HEK293T (cell line): ENCODE measurements around the gene AQP1.

Experiments
- CTCF ChIA-PET: fragments of 350-600 bp; formaldehyde crosslinking; extraction: SDS; loops from one replicate; lab custom pipeline; 2021; ENCODE audit warnings: antibody characterized with exemption, inconsistent platforms; lab: Yijun Ruan, JAX
- POLR2A ChIA-PET: fragments of 350-600 bp; formaldehyde crosslinking; extraction: SDS; loops from one replicate; lab custom pipeline; 2020; ENCODE audit warnings: antibody characterized with exemption, inconsistent platforms; lab: Yijun Ruan, JAX
- DNase-seq: peaks from one replicate; pipeline ENCODE4 v3.0.0; 2012; ENCODE audit warnings: mixed read lengths; ENCODE audit errors: extremely low spot score
- ARNT ChIP-seq: fragments of 450-650 bp; IDR thresholded peaks from 2 replicates; pipeline ENCODE4 v1.6.1; 2017; ENCODE audit warnings: mild to moderate bottlenecking
- BHLHE40 ChIP-seq: fragments of 450-650 bp; IDR thresholded peaks from 2 replicates; pipeline ENCODE4 v1.6.1; 2016; ENCODE audit warnings: mild to moderate bottlenecking, moderate library complexity, borderline replicate concordance
- CTBP1 ChIP-seq: fragments of 450-650 bp; IDR thresholded peaks from 2 replicates; pipeline ENCODE4 v1.6.1; 2016; ENCODE audit warnings: borderline replicate concordance
- ELF4 ChIP-seq: fragments of 450-650 bp; IDR thresholded peaks from 2 replicates; pipeline ENCODE4 v1.6.1; 2017; ENCODE audit warnings: antibody characterized with exemption
- FOXA1 ChIP-seq: fragments of 450-650 bp; IDR thresholded peaks from 2 replicates; pipeline ENCODE4 v1.6.1; 2016; ENCODE audit warnings: mild to moderate bottlenecking
- FOXK2 ChIP-seq: fragments of 450-650 bp; IDR thresholded peaks from 2 replicates; pipeline ENCODE4 v1.6.1; 2016; ENCODE audit warnings: mild to moderate bottlenecking
- FOXM1 ChIP-seq: fragments of 450-650 bp; IDR thresholded peaks from 2 replicates; pipeline ENCODE4 v1.6.1; 2017; ENCODE audit warnings: mild to moderate bottlenecking, borderline replicate concordance
- HDGF ChIP-seq: fragments of 450-650 bp; IDR thresholded peaks from 2 replicates; pipeline ENCODE4 v1.6.1; 2017; ENCODE audit warnings: antibody characterized with exemption, borderline replicate concordance
- L3MBTL2 ChIP-seq: fragments of 450-650 bp; conservative IDR thresholded peaks from 2 replicates; pipeline ENCODE4 v1.6.1; 2016; ENCODE audit warnings: mild to moderate bottlenecking
- LEF1 ChIP-seq: fragments of 450-650 bp; IDR thresholded peaks from 2 replicates; pipeline ENCODE4 v1.6.1; 2017; ENCODE audit warnings: mild to moderate bottlenecking, borderline replicate concordance
- NFRKB ChIP-seq: fragments of 450-650 bp; IDR thresholded peaks from 2 replicates; pipeline ENCODE4 v1.6.1; 2016; ENCODE audit warnings: mild to moderate bottlenecking, moderate library complexity
- SP1 ChIP-seq: fragments of 450-650 bp; IDR thresholded peaks from 2 replicates; pipeline ENCODE4 v1.6.1; 2017
- SUZ12 ChIP-seq: fragments of 450-650 bp; IDR thresholded peaks from 2 replicates; pipeline ENCODE4 v1.6.1; 2016; ENCODE audit warnings: mild to moderate bottlenecking
- TARDBP ChIP-seq: fragments of 450-650 bp; IDR thresholded peaks from 2 replicates; pipeline ENCODE4 v1.6.1; 2016
- ZNF384 ChIP-seq: fragments of 450-650 bp; IDR thresholded peaks from 2 replicates; pipeline ENCODE4 v1.6.1; 2016
- TF ChIP-seq, protein P1 (sequence below): fragments of 450-650 bp; IDR thresholded peaks from 2 replicates; pipeline ENCODE4 v1.6.1; 2016

The AQP1 gene

GRCh38 chr7:30929686-30930085 lies 18.0 kb downstream of the AQP1 start:
- no peak for DNase-seq
- POLR2A ChIA-PET = no interaction called here
- CTCF ChIA-PET = interaction anchor here (2.4 kb wide), 1 partner anchor 9 kb away, joined by 8 read pairs; no protein-coding TSS in a partner anchor
- no peak for TF ChIP-seq ELF4
- TF ChIP-seq, protein P1, sequence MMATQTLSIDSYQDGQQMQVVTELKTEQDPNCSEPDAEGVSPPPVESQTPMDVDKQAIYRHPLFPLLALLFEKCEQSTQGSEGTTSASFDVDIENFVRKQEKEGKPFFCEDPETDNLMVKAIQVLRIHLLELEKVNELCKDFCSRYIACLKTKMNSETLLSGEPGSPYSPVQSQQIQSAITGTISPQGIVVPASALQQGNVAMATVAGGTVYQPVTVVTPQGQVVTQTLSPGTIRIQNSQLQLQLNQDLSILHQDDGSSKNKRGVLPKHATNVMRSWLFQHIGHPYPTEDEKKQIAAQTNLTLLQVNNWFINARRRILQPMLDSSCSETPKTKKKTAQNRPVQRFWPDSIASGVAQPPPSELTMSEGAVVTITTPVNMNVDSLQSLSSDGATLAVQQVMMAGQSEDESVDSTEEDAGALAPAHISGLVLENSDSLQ = no peak
- TF ChIP-seq TARDBP = no peak
- no peak for TF ChIP-seq FOXM1
- no peak for TF ChIP-seq LEF1
- no peak for TF ChIP-seq NFRKB
- no peak for TF ChIP-seq ZNF384
- no peak for TF ChIP-seq HDGF
- no peak for TF ChIP-seq FOXK2
- TF ChIP-seq CTBP1 = no peak
- TF ChIP-seq SUZ12 = no peak
- no peak for TF ChIP-seq FOXA1
- TF ChIP-seq ARNT = no peak
- TF ChIP-seq BHLHE40 = no peak
- no peak for TF ChIP-seq L3MBTL2
- TF ChIP-seq SP1 = no peak

GRCh38 chr7:30930621-30931020 lies 19.0 kb downstream of the AQP1 start:
- CTCF ChIA-PET = interaction anchor here (2.4 kb wide), 1 partner anchor 8 kb away, joined by 8 read pairs; no protein-coding TSS in a partner anchor

GRCh38 chr7:30931161-30931928 lies 19.7 kb downstream of the AQP1 start:
- TF ChIP-seq FOXK2 = no peak
- no peak for TF ChIP-seq NFRKB
- no peak for TF ChIP-seq ELF4
- no peak for TF ChIP-seq BHLHE40
- no peak for TF ChIP-seq LEF1
- POLR2A ChIA-PET = no interaction called here
- no peak for DNase-seq
- CTCF ChIA-PET = interaction anchor here (0.6 kb wide), 1 partner anchor 119 kb away, joined by 3 read pairs; no protein-coding TSS in a partner anchor

More at GRCh38 chr7:30930621-30931020, 19.0 kb downstream of the AQP1 start:
- DNase-seq = no peak
- POLR2A ChIA-PET = no interaction called here
- no peak for TF ChIP-seq FOXA1
- TF ChIP-seq ARNT = no peak
- TF ChIP-seq, protein P1 = no peak
- no peak for TF ChIP-seq LEF1
- TF ChIP-seq SP1 = no peak
- TF ChIP-seq SUZ12 = no peak
- TF ChIP-seq ZNF384 = no peak
- TF ChIP-seq CTBP1 = no peak
- no peak for TF ChIP-seq TARDBP
- TF ChIP-seq HDGF = no peak
- TF ChIP-seq ELF4 = no peak
- TF ChIP-seq FOXK2 = no peak
- no peak for TF ChIP-seq NFRKB
- no peak for TF ChIP-seq BHLHE40
- TF ChIP-seq L3MBTL2 = no peak
- no peak for TF ChIP-seq FOXM1

GRCh38 chr7:30931929-30932540 lies 20.4 kb downstream of the AQP1 start:
- TF ChIP-seq NFRKB = no peak
- no peak for TF ChIP-seq ZNF384
- no peak for TF ChIP-seq FOXK2
- TF ChIP-seq BHLHE40 = no peak
- no peak for TF ChIP-seq ARNT
- TF ChIP-seq CTBP1 = no peak
- no peak for TF ChIP-seq LEF1
- TF ChIP-seq L3MBTL2 = no peak
- TF ChIP-seq ELF4 = no peak
- no peak for TF ChIP-seq SUZ12
- TF ChIP-seq SP1 = no peak
- DNase-seq = no peak
- POLR2A ChIA-PET = interaction anchor here (0.9 kb wide), 1 partner anchor 7 kb away, joined by 3 read pairs; no protein-coding TSS in a partner anchor
- CTCF ChIA-PET = no interaction called here

- ChIA-PET POLR2A (interaction anchor here (0.9 kb wide), 1 partner anchor 8 kb away, joined by 3 read pairs; no protein-coding TSS in a partner anchor), CTCF (no interaction called here)
- TF ChIP-seq TARDBP = no peak
- no peak for TF ChIP-seq CTBP1
- TF ChIP-seq FOXK2 = no peak
- no peak for TF ChIP-seq FOXA1
- TF ChIP-seq NFRKB = no peak
- TF ChIP-seq SUZ12 = no peak
- no peak for TF ChIP-seq FOXM1
- DNase-seq = no peak
Observed at GRCh38 chr7:30932562-30932961, 20.9 kb downstream of the AQP1 start.

DNA sequence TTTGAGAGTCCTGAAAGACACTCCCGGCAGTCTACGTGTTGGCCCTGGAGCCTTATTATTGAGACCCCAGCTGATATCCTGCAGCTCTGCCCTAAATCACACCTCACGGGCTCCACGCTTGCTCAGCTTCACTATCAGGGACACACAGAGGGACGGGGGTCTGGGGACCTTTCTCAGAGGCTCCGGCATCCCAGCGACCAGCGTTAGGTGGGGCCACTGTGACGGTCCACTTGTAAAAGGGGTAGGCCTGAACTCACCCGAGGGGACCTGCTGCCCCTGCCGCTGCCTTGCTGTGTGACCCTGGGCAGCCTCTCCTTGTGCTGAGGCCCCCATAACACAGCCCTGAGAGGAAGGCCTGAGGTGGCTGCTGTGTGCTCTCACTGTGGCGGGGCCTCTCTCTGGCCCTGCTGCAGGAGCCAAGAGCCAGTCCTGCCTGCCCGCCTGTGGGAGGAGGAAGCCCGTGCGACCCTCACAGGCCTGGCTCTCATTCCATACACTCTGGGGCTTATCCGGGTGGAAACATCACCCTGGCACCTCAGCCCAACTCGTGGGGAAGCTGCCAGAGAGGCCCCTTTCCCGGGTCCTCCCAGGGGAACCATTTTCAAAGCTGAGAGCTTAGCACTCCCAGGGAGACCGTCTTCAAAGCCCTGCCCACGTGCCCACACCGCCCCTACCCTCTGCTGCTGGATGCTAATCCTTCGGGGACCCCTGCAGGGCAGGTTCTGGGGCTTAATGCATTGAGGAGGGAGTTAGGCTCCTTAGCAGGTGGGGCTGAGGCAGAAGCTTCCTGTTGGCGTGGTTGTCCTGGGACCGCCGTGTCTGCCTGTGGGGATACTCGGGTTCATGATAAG lies 21.7 kb downstream of the AQP1 start:
- peak; percentile 4 for DNase-seq
- ChIA-PET POLR2A (interaction anchor here (0.9 kb wide), 1 partner anchor 9 kb away, joined by 3 read pairs; no protein-coding TSS in a partner anchor), CTCF (no interaction called here)
- TF ChIP-seq LEF1 = no peak
- no peak for TF ChIP-seq HDGF
- no peak for TF ChIP-seq TARDBP
- TF ChIP-seq FOXK2 = no peak
- no peak for TF ChIP-seq ELF4
- no peak for TF ChIP-seq FOXA1
- no peak for TF ChIP-seq CTBP1
